Retinal pigment epithelial cell (primary cell): ENCODE measurements around the gene PER3.
A peak's percentile ranks its signal among the peaks of the same experiment; 100 is the strongest.
"Not testable (repeated sequence)": the region's sequence is repeated elsewhere in the genome, so short reads cannot be mapped to it uniquely, and the experiment has no call there.

Experiments used
- DNase-seq: peaks from one replicate; pipeline ENCODE4 v3.0.0-alpha.2; 2010; ENCODE audit warnings: low read depth
- H3K4me3 ChIP-seq: 2 replicates; pipeline ENCODE4 v1.5.1; 2011; ENCODE audit warnings: mild to moderate bottlenecking, low read length, control low read depth, moderate library complexity
- CTCF ChIP-seq: conservative IDR thresholded peaks from 2 replicates; pipeline ENCODE4 v1.5.1; 2011; ENCODE audit warnings: low read depth, low read length, control low read depth, inconsistent platforms

Gene PER3

GRCh38 chr1:7785108-7785507, 1.0 kb downstream of the PER3 start:
- DNase-seq = no peak
- no peak for TF ChIP-seq CTCF
- peak overlapping the region; percentile 54 for H3K4me3 ChIP-seq

- DNase-seq = no peak
- TF ChIP-seq CTCF = no peak
Measured at GRCh38 chr1:7786795-7787194, 2.7 kb downstream of the PER3 start.

GRCh38 chr1:7789828-7790227, 5.7 kb downstream of the PER3 start:
- no peak for TF ChIP-seq CTCF

More at GRCh38 chr1:7786795-7787194, 2.7 kb downstream of the PER3 start:
- H3K4me3 ChIP-seq = no peak overlapping the region

GRCh38 chr1:7791027-7791426, 6.9 kb downstream of the PER3 start:
- not testable (repeated sequence) for DNase-seq, H3K4me3 ChIP-seq

More at GRCh38 chr1:7789828-7790227, 5.7 kb downstream of the PER3 start:
- H3K4me3 ChIP-seq = no peak overlapping the region
- DNase-seq = no peak

- no peak overlapping the region for H3K4me3 ChIP-seq
- DNase-seq = no peak
- no peak for TF ChIP-seq CTCF
Measured at GRCh38 chr1:7795406-7795805, 11.3 kb downstream of the PER3 start.

GRCh38 chr1:7805460-7805859, 21.4 kb downstream of the PER3 start:
- TF ChIP-seq CTCF = no peak
- no peak overlapping the region for H3K4me3 ChIP-seq
- DNase-seq = no peak

GRCh38 chr1:7808253-7808844, 24.3 kb downstream of the PER3 start:
- peak; percentile 57 for TF ChIP-seq CTCF
- DNase-seq = no peak

GRCh38 chr1:7809742-7810141, 25.7 kb downstream of the PER3 start:
- no peak for TF ChIP-seq CTCF
- no peak overlapping the region for H3K4me3 ChIP-seq
- no peak for DNase-seq

More at GRCh38 chr1:7808253-7808844, 24.3 kb downstream of the PER3 start:
- no peak overlapping the region for H3K4me3 ChIP-seq
